AG08396 (cell line): ENCODE results near the gene OARD1.
"Not testable (repeated sequence)": the region's sequence is repeated elsewhere in the genome, so short reads cannot be mapped to it uniquely, and the experiment has no call there.

Experiments used
- DNase-seq: peaks from one replicate; pipeline ENCODE4 v3.0.0; 2012; ENCODE audit warnings: low spot score, mixed read lengths

Gene OARD1, protein sequence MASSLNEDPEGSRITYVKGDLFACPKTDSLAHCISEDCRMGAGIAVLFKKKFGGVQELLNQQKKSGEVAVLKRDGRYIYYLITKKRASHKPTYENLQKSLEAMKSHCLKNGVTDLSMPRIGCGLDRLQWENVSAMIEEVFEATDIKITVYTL

DNA sequence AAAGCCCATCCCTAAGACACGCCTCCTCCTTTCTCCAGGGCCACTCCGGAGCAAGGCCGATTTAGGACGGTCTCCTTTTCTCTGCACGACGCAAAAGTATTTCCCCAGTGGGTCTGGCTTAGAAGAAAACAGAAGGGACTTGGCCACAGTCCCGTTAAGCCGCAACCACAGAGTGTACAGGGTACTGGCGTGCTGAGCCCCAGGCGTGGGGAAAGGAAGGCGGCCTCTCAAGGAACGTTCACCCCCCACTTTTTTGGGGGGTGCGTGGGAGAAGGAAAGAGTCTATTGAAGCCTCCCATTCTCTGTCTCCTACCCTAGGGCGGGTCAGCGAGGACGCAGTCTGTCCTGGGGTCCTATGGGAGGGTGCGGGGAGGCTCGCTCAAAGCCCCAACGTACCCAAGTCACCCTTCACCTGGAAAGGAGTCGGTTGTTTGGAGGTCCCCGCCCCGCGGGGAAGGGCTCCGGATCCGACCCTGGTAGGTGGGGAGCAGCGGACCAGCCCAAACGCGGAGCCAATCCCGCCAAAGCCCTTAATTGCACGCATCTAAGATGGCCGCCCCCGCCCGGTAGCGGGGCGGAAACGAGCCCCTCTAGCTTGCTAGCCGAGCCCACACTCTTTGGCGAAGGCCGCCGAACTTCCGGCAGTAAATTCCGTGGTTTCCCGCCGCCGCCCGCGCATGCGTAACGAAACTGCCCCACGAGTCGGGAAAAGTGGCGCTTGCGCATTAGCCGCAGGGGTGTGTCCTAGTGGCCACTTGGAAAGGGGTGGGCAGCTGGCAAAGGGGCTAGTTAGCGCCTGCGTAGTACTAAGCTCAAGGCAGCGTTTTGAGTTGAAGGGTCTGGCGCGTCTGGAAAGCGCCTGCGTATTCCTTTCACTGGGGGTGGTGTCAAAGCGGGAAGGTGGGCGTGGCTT, at the start of gene OARD1:
OARD1 (minus strand) TSS at position 434 of the 913 bp plus-strand sequence. CDS start 722 bp downstream, outside the sequence.
- peak; percentile 96 for DNase-seq

- DNase-seq = no peak
Measured at GRCh38 chr6:41120058-41120457, 47.9 kb upstream of the OARD1 start.

- no peak for DNase-seq
Measured at GRCh38 chr6:41119508-41119907, 47.4 kb upstream of the OARD1 start.

DNA sequence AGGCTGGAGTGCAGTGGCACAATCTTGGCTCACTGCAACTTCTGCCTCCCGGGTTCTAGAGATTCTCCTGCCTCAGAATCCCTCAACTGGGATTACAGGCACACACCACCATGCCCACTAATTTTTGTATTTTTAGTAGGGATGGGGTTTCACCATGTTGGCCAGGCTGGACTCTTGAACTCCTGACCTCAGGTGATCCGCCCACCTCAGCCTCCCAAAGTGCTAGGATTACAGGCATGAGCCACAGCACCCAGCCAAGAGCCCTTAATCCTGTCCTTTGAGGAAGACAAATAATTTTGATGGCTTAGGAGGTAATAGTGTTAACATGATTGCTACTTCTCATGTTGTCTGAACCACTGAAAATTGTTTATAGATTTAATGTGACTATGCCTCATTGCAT, 42.9 kb upstream of the OARD1 start:
- DNase-seq = not testable (repeated sequence)

DNA sequence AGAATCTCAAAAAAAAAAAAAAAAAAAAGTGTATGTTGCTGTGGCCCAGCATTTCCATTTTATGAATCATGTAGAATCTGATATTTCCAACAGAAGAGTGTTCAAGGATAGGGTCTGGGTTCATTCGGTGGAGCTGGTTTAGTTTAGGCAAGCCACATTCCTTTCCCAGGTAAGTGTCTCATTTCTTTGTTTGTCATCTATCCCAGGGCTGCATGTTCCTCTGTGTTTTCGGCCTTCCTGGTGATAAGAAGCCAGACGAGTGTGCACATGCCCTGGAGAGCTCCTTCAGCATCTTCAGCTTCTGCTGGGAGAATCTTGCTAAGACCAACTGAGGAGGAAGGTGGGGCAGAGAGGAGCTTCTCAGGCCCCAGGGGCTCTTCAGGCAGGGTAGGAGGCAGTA, 38.9 kb upstream of the OARD1 start:
- no peak for DNase-seq

GRCh38 chr6:41103847-41104246, 31.7 kb upstream of the OARD1 start:
- DNase-seq = no peak

DNA sequence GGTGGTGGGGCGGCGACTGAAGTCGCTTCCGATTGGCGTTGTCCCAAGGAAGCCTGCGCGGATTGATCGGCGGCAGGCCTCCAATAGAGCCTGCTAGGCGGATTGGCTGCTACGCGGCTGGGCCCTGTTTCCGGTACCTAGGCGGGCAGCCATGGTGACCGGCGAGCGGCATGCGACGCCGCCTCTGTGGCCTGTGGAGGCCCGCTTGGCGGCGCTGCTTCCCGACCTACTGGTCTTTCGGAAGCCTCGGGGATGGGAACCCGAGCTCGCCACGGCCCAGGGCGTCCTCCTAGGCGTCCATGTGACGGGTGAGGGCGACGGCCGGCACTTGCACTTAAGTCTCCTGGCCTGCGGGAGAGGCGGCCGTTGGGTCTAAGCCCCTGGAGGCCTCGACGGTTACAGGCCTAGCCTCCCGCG, 28.7 kb upstream of the OARD1 start:
- DNase-seq = no peak

GRCh38 chr6:41098366-41098765, 26.2 kb upstream of the OARD1 start:
- no peak for DNase-seq

- DNase-seq = no peak
Measured at GRCh38 chr6:41097467-41098090, 25.4 kb upstream of the OARD1 start.

DNA sequence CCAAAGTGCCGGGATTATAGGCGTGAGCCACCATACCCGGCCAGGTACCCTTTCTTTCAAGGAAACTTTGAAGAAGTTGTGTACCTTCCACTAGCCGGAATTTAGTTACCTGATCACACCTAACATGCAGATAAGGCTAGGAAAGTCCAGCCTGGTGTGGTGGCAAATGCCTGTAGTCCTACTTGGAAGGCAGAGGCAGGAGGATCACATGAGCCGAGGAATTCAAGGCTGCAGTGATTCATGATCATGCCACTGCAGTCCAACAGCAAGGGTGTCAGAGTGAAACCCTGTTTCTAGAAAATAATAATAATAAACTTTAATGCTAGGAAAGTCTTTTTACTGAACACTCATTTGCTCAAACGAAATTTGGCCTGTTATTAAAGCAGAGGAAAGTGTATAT, 21.6 kb upstream of the OARD1 start:
- DNase-seq = no peak

DNA sequence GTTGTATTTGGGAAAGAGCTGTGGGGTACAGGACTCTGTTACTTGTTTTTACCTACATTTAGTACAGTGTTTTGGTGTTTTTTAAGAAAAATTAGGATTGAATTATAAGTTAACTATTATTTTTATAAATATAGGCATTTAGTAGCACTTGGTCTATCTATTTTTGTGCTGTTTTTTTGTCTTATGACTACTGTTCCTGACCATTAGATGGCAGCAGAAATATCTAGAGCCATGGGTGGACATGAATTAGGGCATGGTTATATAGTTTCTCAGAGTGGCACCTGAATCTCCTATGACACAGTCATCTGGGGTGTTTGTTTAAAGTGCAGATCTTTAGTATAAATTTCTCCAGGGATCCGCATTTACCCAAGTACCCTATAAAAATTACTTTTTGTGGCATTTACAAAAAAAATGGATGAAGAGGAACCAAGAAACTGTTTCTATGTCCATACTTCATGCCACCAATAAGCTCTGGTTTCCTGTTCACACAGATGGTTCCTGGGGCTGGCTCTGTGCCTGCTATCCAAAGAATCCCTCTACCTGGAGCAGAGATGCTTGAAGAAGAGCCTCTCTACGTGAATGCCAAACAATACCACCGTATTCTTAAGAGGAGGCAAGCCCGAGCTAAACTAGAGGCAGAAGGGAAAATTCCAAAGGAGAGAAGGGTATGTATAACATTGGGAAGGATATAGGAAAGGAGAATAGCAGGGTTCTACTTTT, 20.4 kb upstream of the OARD1 start:
- peak; percentile 26 for DNase-seq

GRCh38 chr6:41090841-41091761, 18.9 kb upstream of the OARD1 start:
- no peak for DNase-seq

DNA sequence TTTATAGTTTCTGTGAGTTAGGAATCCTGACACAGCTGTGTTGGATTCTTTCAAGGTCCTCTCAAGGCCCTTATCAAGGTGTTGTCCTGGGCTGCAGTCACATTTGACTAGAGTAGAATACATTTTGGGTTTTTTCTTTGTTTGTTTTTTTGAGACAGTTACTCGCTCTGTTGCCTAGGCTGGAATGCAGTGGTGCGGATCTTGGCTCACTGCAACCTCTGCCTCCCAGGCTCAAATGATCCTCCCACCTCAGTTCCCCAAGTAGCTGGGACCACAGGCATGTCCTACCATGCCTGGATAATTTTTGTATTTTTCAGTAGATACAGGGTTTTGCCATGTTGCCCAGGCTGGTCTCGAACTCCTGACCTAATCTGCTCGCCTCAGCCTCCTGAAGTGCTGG, 16.3 kb upstream of the OARD1 start:
- DNase-seq = no peak

- DNase-seq = no peak
Measured at GRCh38 chr6:41085182-41085581, 13.0 kb upstream of the OARD1 start.

DNA sequence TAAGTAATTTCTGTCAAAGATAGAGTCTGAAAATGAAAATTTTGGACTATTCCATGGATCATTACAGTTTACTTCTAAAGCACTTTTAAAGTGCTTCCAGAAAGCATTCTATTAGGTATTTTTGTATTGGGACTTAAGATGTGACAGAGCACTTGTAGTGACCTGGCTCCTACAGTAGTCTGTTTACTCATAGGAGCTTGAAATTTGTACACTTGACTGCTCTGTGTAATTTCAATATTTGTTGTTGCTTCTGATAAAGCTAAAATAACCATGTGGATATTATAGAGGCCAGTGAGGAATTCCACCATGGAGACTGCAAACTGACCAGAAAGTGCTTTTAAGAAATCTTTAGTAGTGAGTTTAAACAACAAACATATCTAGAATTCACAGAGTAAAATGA, 10.9 kb upstream of the OARD1 start:
- DNase-seq = no peak

DNA sequence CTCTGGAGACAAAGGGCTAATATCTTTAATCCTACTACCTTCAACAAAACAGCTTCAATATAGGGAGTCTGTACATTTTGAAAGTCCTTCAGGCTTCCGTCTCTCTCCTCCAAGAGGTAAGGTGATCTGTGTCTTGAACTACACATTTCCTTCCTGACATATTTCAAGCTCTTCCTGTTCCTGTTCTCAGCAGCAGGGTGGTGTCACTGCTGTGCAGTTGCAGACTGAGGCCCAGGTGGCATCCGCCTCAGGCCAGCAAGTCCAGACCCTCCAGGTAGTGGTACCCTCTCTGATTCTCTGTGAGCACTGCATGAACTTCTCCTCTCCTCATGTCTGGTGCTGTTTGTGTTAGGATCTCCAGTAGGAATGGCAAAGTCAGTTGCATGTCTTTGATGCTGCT, 8.5 kb upstream of the OARD1 start:
- no peak for DNase-seq

DNA sequence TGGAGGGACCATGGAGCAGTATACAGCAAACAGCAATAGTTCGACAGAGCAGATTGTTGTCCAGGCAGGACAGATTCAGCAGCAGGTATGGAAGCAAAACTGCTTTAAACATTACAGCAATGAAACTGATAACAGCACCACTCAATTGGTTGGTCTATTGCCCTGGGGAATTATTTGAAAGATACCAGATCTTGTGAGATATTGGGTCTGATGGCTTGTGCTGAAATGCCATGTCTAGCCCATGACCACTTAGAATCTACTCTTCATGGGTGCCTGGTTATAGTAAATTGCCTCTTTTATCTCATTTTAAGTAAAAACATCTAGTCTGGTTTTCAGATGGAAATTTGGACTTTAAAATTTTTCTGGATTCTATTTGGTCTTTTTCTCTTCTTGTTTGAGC, 6.9 kb upstream of the OARD1 start:
- DNase-seq = no peak

DNA sequence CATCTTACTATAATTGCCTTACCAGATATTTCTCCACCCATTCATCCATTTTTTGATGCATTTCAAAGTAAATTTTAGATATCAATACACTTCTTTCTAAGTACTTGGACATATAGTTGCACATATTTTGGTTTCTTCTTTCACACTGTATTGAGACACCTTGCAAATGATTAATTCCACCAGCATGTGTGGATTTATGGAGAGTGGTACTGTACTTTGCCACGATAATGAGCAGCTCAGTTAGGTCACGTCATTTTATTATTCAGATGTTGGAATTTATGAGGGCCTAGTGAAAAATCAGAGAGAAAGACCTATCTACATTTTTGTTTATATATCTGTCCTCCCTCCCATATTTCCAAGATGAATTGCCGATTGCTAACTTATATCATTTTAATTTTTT, 5.9 kb upstream of the OARD1 start:
- DNase-seq = no peak

- no peak for DNase-seq
Measured at GRCh38 chr6:41077536-41077935, 5.4 kb upstream of the OARD1 start.

DNA sequence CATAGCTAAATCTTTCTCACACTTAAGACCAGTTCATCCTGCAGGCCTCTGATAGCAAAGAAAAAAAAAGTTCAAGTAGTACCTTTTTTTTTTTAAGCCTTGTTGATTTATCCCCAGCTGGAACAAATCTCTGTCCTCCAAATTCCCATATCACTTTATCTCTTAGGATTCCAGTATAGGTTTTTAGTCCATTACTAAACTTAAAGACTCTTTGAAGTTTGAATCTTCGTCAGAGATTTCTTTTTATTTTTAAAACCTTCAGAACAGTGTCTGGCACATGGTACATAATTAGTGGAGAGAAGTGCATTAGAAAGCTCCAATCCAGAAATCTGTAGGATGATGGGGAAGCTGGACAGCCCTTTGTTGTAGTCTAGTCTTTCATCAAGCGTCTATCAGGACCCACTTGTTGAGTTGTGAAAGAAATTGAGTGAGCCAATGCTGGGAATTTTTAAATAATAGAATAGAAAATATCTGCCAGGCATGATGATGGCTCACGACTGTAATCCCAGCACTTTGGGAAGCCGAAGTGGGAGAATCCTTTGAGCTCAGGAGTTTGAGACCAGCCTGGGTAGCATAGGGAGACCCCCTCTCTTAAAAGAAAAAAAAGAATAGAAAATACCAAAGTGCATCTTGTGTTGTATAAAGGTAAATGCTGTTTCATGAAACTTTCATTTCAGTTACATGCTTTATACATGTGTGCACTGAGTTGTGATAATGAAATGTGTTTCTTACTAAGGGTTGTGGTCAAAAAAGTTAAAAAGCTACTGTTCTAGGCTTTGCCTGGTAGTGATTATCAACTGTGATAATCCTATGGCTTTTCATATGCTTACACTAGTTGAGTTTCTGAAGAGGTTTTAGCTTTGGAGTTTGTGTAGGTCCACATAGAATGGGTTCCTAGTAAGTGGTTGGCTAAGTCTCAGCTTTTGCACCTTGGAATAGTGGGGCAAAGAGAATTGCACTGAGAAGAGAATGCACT, 3.8 kb upstream of the OARD1 start:
- no peak for DNase-seq
